Measurements from ENCODE around the gene GLTPD2.

- TF ChIP-seq, protein P1, sequence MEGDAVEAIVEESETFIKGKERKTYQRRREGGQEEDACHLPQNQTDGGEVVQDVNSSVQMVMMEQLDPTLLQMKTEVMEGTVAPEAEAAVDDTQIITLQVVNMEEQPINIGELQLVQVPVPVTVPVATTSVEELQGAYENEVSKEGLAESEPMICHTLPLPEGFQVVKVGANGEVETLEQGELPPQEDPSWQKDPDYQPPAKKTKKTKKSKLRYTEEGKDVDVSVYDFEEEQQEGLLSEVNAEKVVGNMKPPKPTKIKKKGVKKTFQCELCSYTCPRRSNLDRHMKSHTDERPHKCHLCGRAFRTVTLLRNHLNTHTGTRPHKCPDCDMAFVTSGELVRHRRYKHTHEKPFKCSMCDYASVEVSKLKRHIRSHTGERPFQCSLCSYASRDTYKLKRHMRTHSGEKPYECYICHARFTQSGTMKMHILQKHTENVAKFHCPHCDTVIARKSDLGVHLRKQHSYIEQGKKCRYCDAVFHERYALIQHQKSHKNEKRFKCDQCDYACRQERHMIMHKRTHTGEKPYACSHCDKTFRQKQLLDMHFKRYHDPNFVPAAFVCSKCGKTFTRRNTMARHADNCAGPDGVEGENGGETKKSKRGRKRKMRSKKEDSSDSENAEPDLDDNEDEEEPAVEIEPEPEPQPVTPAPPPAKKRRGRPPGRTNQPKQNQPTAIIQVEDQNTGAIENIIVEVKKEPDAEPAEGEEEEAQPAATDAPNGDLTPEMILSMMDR (IDR thresholded peaks at IDR 0.05): no peak
- TF ChIP-seq POLR2A (IDR thresholded peaks at IDR 0.05) (no peak), POLR2AphosphoS5 (IDR thresholded peaks at IDR 0.05) (no peak)
Observed at GRCh38 chr17:4771519-4772234, 17.1 kb upstream of the GLTPD2 start, which contains the start of gene TM4SF5.
